ENCODE data around the gene NAPEPLD.

GRCh38 chr7:103077318-103077717 is 71.6 kb downstream of the NAPEPLD start:
- TF ChIP-seq CTCF (optimal IDR thresholded peaks at IDR 0.05 in 1 of 3, IDR thresholded peaks at IDR 0.05 in 1 of 3, conservative IDR thresholded peaks at IDR 0.05 in 1 of 3; ENCODE audit: extremely low read depth in 1 of 3, insufficient read depth in 2 of 3, low read length in 3 of 3): no peak
- no peak for TF ChIP-seq EZH2 (IDR thresholded peaks at IDR 0.05; ENCODE audit: low read length)
